BLaER1 treated with 17β-estradiol and CSF1 and Interleukin-3, amounts not matched to agents 10 nM and 100 nM (cell line): Measurements from ENCODE around the gene TNK1.

Experiments
- H3K27ac ChIP-seq, 11 experiments: shearing (Covaris generic); formaldehyde crosslinking; 2 replicates each; pipeline ENCODE4 v1.8.1; 2022
- H3K27me3 ChIP-seq, 11 experiments: shearing (Covaris generic); formaldehyde crosslinking; 2 replicates each; pipeline ENCODE4 v1.8.1; 2022
- H3K36me3 ChIP-seq, 11 experiments: shearing (Covaris generic); formaldehyde crosslinking; 2 replicates each; pipeline ENCODE4 v1.8.1; 2022
- H3K4me1 ChIP-seq, 10 experiments: shearing (Covaris generic); formaldehyde crosslinking; 2 replicates each; pipeline ENCODE4 v1.8.1; 2022
- H3K4me2 ChIP-seq, 11 experiments: shearing (Covaris generic); formaldehyde crosslinking; 2 replicates each; pipeline ENCODE4 v1.8.1; 2022
- H3K4me3 ChIP-seq, 10 experiments: shearing (Covaris generic); formaldehyde crosslinking; 2 replicates each; pipeline ENCODE4 v1.8.1; 2022
- H3K9ac ChIP-seq, 11 experiments: shearing (Covaris generic); formaldehyde crosslinking; 2 replicates each; pipeline ENCODE4 v1.8.1; 2022
- H3K9me3 ChIP-seq, 11 experiments: shearing (Covaris generic); formaldehyde crosslinking; replicated peaks in 1 of 11; 2 replicates each; pipeline ENCODE4 v1.8.1; 2022
- H4K20me1 ChIP-seq, 11 experiments: shearing (Covaris generic); formaldehyde crosslinking; 2 replicates each; pipeline ENCODE4 v1.8.1; 2022
- Cebpa-rat ChIP-seq, 11 experiments: shearing (Covaris generic); IDR thresholded peaks; 2 replicates each; pipeline ENCODE4 v1.8.1; 2022

The TNK1 gene

DNA sequence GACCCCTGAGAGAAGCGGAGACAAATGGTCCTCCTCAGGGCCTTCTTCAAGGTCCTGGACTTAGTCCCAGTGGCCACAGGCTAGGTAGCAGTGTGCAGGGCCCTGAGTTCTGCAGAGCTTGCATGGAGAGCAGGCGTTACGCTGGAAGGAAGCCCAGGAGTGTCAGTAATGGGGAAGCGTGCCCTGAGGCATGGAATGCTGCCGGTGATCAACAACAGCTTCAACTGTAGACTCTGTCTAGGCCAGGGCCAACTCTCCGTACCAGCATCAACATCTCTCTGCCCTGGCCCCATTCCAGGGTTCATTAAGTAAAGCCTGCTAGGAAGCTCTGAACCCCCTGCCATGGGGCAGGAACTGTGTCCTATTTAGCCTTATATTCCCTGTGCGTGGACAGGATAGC, 568 bp upstream of the TNK1 start:
- H3K36me3 ChIP-seq = no peaks in the 10 kb centered on the region
- no peak overlapping the region for H3K9ac ChIP-seq
- peaks cover 0 to 31% (median 7%) of the 10 kb centered on the region in 11 experiments; a peak in 6 of 22 replicates for H4K20me1 ChIP-seq
- H3K4me3 ChIP-seq = no peak overlapping the region
- H3K27ac ChIP-seq = no peak overlapping the region
- H3K4me2 ChIP-seq = no peak overlapping the region
- H3K27me3 ChIP-seq = peaks cover 58 to 65% (median 61%) of the 10 kb centered on the region in 11 experiments
- TF ChIP-seq Cebpa-rat (IDR thresholded peaks at IDR 0.05) = no peak
- H3K4me1 ChIP-seq = peaks cover 13 to 17% (median 14%) of the 10 kb centered on the region in 10 experiments
- H3K9me3 ChIP-seq = peaks cover 12 to 23% (median 18%) of the 10 kb centered on the region in 11 experiments

- Histone ChIP-seq H3K27ac (no peak overlapping the region), H3K9ac (no peak overlapping the region), H3K9me3 (peaks cover 12 to 23% (median 18%) of the 10 kb centered on the region in 11 experiments), H4K20me1 (peaks cover 0 to 57% (median 11%) of the 10 kb centered on the region in 11 experiments; a peak in 10 of 22 replicates), H3K4me1 (peaks cover 13 to 17% (median 14%) of the 10 kb centered on the region in 10 experiments), H3K27me3 (peaks cover 58 to 65% (median 61%) of the 10 kb centered on the region in 11 experiments), H3K4me2 (no peak overlapping the region; a peak in 1 of 22 replicates), H3K4me3 (no peak overlapping the region), H3K36me3 (peaks cover 0 to 20% (median 7%) of the 10 kb centered on the region in 11 experiments; a peak in 10 of 22 replicates)
- no peak for TF ChIP-seq Cebpa-rat (IDR thresholded peaks at IDR 0.05)
Observed at GRCh38 chr17:7382901-7383300, 2.0 kb downstream of the TNK1 start.

DNA sequence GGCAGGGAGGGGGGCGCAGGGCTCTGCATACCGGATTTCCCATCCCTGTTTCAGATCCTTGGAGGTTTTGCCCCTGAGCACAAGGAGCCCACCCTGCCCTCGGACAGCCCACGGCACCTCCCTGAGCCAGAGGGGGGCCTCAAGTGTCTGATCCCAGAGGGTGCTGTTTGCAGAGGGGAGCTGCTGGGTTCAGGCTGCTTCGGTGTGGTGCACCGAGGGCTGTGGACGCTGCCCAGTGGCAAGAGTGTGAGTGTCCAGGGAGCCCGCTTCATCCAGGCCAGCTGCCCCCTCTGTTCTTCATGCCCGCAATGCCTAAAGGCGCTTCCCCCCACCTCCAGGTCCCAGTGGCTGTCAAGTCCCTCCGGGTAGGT, 2.5 kb downstream of the TNK1 start:
- peaks cover 0 to 61% (median 14%) of the 10 kb centered on the region in 11 experiments; a peak in 11 of 22 replicates for H4K20me1 ChIP-seq
- H3K36me3 ChIP-seq = peaks cover 0 to 25% (median 12%) of the 10 kb centered on the region in 11 experiments; a peak in 14 of 22 replicates
- peaks cover 13 to 17% (median 14%) of the 10 kb centered on the region in 10 experiments for H3K4me1 ChIP-seq
- H3K4me3 ChIP-seq = peak overlapping the region in 4 of 10 experiments; percentile 43 to 58 (median 50); a peak in 5 of 20 replicates
- peaks cover 58 to 65% (median 61%) of the 10 kb centered on the region in 11 experiments for H3K27me3 ChIP-seq
- peaks cover 12 to 23% (median 18%) of the 10 kb centered on the region in 11 experiments for H3K9me3 ChIP-seq
- TF ChIP-seq Cebpa-rat (IDR thresholded peaks at IDR 0.05) = no peak
- H3K9ac ChIP-seq = no peak overlapping the region; a peak in 1 of 22 replicates
- H3K27ac ChIP-seq = no peak overlapping the region
- peak overlapping the region; percentile 86 to 97 (median 95) for H3K4me2 ChIP-seq

- H3K36me3 ChIP-seq = peaks cover 2 to 30% (median 17%) of the 10 kb centered on the region in 11 experiments; a peak in 20 of 22 replicates
- no peak overlapping the region for H3K27ac ChIP-seq
- peaks cover 57 to 63% (median 59%) of the 10 kb centered on the region in 11 experiments for H3K27me3 ChIP-seq
- peaks cover 13 to 21% (median 14%) of the 10 kb centered on the region in 10 experiments for H3K4me1 ChIP-seq
- H3K4me2 ChIP-seq = peak overlapping the region; percentile 86 to 97 (median 95)
- H3K9me3 ChIP-seq = peaks cover 11 to 21% (median 16%) of the 10 kb centered on the region in 11 experiments
- peak overlapping the region; percentile 43 to 67 (median 54) for H3K4me3 ChIP-seq
- peaks cover 0 to 67% (median 14%) of the 10 kb centered on the region in 11 experiments; a peak in 11 of 22 replicates for H4K20me1 ChIP-seq
- peak overlapping the region; percentile 9 to 65 (median 56); a peak in 16 of 22 replicates for H3K9ac ChIP-seq
- no peak for TF ChIP-seq Cebpa-rat (IDR thresholded peaks at IDR 0.05)
Observed at GRCh38 chr17:7383742-7384488, 3.0 kb downstream of the TNK1 start.

DNA sequence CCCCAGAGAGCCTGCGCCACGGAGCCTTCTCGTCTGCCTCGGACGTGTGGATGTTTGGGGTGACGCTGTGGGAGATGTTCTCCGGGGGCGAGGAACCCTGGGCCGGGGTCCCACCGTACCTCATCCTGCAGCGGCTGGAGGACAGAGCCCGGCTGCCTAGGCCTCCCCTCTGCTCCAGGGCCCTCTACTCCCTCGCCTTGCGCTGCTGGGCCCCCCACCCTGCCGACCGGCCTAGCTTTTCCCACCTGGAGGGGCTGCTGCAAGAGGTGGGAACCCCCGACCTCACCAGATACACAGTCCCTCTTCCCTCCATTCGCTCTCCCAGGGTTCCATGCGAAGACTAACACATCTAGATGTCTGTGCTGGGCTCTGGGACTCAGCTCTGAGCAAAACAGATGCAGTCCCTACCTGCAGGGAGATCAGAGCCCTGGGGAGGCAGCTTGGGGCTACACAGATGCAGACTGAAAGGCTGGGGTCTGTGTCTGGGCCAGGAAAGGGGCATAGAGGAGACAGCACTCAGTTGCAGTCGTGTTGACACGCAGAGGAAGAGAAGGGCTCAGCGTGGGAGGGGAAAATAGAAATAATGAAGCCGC, 3.7 kb downstream of the TNK1 start:
- Histone ChIP-seq H3K4me3 (peak overlapping the region; percentile 43 to 67 (median 54)), H4K20me1 (peaks cover 0 to 74% (median 14%) of the 10 kb centered on the region in 11 experiments; a peak in 13 of 22 replicates), H3K9me3 (peaks cover 4 to 15% (median 10%) of the 10 kb centered on the region in 11 experiments), H3K4me1 (peaks cover 13 to 27% (median 15%) of the 10 kb centered on the region in 10 experiments), H3K9ac (peak overlapping the region in 10 of 11 experiments; percentile 9 to 65 (median 52); a peak in 15 of 22 replicates), H3K4me2 (peak overlapping the region; percentile 86 to 97 (median 95)), H3K36me3 (peaks cover 8 to 37% (median 24%) of the 10 kb centered on the region in 11 experiments), H3K27me3 (peaks cover 50 to 56% (median 53%) of the 10 kb centered on the region in 11 experiments), H3K27ac (no peak overlapping the region)
- TF ChIP-seq Cebpa-rat (IDR thresholded peaks at IDR 0.05) = no peak

- Histone ChIP-seq H3K4me1 (peaks cover 28 to 51% (median 44%) of the 10 kb centered on the region in 10 experiments), H3K27ac (no peak overlapping the region), H3K4me2 (peak overlapping the region in 1 of 11 experiments; percentile 11; a peak in 1 of 22 replicates), H3K27me3 (peaks cover 7 to 14% (median 10%) of the 10 kb centered on the region in 11 experiments), H3K4me3 (no peak overlapping the region), H4K20me1 (peaks cover 0 to 88% (median 17%) of the 10 kb centered on the region in 11 experiments; a peak in 14 of 22 replicates), H3K9ac (peak overlapping the region in 2 of 11 experiments; percentile 3 to 33; a peak in 1 of 22 replicates), H3K36me3 (peaks cover 32 to 67% (median 51%) of the 10 kb centered on the region in 11 experiments), H3K9me3 (no peaks in the 10 kb centered on the region)
- TF ChIP-seq Cebpa-rat (IDR thresholded peaks at IDR 0.05) = no peak
Observed at GRCh38 chr17:7388856-7389255, 8.0 kb downstream of the TNK1 start.

DNA sequence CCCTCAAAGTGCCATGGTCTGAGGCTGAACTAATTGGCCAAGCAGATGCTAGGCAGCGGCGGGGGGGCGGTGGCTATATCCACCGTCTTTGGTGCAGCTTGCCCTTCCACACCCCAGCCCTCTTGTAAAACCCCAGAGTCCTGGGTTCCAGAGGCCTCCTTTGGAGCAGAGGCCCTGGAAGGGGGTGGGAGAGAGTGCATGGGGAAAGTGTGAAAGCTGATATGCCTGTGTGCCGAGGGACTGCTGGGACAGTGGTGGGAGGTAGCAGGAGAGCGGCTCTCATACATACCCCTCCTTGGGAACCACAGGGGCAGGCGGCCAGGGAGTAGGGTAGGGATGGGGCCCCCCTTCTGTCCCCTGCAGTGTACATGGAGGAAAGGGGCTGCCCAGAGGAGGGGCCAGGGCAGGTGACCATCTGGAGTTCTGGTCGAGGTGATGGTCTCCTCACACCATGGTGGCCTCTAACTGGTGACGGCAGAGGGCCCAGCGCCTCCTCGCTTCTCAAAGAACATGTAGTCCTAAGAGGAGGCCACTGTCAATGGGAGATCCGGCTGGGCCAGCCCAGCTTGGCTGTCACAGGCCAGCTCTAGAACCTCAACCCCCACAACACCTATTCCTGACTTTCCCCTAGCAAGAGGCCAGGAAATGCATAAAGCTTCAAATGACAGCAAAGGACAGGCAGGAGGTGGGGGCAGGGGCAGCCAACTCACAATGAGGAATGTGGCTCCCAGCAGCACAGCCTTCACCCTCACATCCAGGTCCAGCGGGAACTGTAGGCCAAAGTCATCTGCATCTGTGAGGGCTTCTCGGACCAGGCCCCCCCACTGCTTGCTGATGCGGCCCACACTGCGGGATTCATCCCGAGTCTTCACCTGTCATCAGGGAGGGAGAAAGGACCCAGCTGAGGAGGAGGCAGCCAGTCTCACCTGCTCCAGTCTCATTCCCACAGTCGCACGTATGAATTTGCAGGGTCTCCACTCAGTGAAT, 9.3 kb downstream of the TNK1 start:
- H3K27me3 ChIP-seq = 0 out of 22 replicates have a peak, but pooled peaks cover 0 to under 1% (median 0%) of the 10 kb centered on the region in 11 experiments
- H3K4me1 ChIP-seq = peaks cover 26 to 46% (median 42%) of the 10 kb centered on the region in 10 experiments
- no peak overlapping the region; a peak in 1 of 22 replicates for H3K9ac ChIP-seq
- no peak overlapping the region for H3K4me3 ChIP-seq
- H3K27ac ChIP-seq = no peak overlapping the region
- TF ChIP-seq Cebpa-rat (IDR thresholded peaks at IDR 0.05) = no peak
- H3K36me3 ChIP-seq = peaks cover 32 to 67% (median 51%) of the 10 kb centered on the region in 11 experiments
- peak overlapping the region in 4 of 11 experiments; percentile 5 to 96 (median 78); a peak in 5 of 22 replicates for H3K4me2 ChIP-seq
- no peaks in the 10 kb centered on the region for H3K9me3 ChIP-seq
- H4K20me1 ChIP-seq = peaks cover 0 to 74% (median 12%) of the 10 kb centered on the region in 11 experiments; a peak in 14 of 22 replicates
